H4 (cell line): ENCODE data around the gene QRFPR. TPM values are rescaled to one million over a fixed set of nuclear protein-coding genes. Genes with fewer than 3 reads are reported as not detected.

Source experiments
- total RNA-seq: library from RNA; depleted of rRNA; stranded (reverse); fragments of >200 nt; shearing (Covaris generic); gene quantifications from 2 replicates; pipeline ENCODE4 v1.2.3, GENCODE V29; 2014; rRNA removed

QRFPR gene
- total RNA-seq, 1 experiment from 2014 or later, result 0.91 TPM

Other genes starting within 250 kb of the QRFPR start
- 0.66 and 1.5 TPM in 2 replicates for gene TNIP3, start 216.7 kb downstream of the QRFPR start, total RNA-seq